GDM1 (cell line): ENCODE results near the gene PIP4K2A.
"Not testable (repeated sequence)": the region's sequence is repeated elsewhere in the genome, so short reads cannot be mapped to it uniquely, and the experiment has no call there.

ENCODE experiments used
- DNase-seq: peaks from one replicate; lab custom pipeline; 2025; lab: John Stamatoyannopoulos, UW

Gene PIP4K2A

DNA sequence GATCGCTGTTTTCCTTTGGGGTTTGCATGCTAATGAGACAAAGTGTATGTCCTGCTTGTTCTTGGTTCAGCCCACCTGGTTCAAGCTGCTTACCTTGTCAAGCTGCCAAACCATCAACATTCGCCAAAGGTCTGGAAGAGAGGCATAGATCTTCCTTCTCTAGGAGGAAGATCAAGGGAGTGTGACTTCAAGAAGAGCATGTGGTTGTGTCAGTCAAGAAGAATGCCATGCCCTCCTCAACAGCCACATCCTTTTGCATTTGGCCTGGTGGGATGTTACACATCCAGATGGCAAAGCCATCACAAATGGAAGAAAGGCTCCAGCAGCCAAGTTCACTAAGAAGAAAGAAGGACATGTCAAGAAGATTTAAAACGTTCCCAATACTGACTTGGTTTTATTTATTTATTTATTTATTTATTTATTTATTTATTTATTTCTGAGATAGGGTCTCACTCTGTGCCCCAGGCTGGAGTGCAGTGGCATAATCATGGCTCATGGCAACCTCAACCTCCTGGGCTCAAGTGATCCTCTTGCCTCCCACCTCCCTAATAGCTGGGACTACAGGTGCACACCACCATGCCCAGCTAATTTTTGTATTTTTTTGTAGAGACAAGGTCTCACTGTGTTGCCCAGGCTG is 5.1 kb upstream of the PIP4K2A start:
- no peak for DNase-seq

DNA sequence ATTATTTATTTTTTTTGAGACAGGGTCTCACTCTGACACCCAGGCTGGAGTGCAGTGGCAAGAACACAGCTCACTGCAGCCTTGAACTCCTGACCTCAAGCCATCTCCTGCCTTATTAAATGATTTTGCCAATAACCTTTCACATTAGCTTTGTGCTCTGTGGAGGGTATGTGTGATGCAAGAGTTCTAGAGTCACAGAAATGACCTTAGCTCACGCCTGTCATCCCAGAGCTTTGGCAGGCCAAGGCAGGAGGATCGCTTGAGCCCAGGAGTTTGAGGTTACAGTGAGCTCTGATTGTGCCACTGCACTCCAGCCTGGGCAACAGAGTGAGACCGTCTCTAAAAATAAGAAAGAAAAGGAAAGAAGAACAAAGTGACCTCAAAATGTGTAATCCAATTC is 4.3 kb upstream of the PIP4K2A start:
- not testable (repeated sequence) for DNase-seq

DNA sequence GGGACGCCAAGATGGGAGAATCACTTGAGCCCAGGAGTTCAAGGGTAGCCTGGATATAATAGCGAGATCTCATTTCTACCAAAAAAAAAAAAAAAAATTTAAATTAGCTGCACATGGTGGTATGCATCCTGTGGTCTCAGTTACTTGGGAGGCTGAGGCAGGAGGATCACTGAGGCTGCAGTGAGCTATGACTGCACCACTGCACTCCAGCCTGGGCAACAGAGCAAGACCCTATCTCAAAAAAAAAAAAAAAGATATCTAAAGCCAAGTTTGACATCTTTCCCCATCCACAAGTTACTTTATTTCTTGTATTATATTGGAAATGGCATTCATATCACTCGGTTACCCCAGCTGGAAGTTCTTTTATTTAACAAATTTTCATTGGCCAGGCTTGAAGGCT is 3.4 kb upstream of the PIP4K2A start:
- DNase-seq = no peak

DNA sequence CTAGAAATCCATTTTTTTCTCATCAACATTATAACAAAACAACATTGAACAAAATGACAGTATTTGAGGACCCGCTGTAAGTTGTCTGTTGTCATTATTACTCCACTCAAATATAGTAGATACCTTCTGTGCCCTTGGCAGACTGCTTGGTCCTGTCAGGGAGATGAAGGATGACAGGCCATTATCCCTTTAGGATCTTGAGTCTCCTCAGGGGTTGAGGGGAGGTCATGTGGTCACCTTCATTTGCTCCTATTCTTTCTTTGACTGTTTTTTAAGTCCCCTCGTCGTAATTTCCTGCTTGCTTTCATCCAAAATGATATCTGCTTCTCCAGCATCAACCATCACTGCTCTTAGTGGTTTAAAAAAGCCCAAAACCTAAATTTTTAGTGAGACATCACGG is 2.6 kb upstream of the PIP4K2A start:
- DNase-seq = no peak

DNA sequence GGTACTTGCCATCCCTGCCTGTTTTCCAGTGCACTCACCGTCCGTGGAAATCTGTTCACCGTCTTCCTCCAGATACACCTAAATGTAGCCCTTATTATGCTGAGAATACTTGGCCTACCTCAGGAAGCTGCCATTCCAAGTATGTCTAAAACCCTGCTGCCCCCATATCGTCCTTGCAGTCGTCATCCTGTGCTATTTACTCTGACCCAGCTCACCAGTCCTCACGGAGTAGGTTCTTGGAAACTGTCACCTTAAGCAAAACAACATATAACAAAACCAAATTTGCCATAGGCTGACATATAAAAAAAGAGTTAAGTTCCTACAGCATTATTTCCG is 880 bp upstream of the PIP4K2A start:
- no peak for DNase-seq

DNA sequence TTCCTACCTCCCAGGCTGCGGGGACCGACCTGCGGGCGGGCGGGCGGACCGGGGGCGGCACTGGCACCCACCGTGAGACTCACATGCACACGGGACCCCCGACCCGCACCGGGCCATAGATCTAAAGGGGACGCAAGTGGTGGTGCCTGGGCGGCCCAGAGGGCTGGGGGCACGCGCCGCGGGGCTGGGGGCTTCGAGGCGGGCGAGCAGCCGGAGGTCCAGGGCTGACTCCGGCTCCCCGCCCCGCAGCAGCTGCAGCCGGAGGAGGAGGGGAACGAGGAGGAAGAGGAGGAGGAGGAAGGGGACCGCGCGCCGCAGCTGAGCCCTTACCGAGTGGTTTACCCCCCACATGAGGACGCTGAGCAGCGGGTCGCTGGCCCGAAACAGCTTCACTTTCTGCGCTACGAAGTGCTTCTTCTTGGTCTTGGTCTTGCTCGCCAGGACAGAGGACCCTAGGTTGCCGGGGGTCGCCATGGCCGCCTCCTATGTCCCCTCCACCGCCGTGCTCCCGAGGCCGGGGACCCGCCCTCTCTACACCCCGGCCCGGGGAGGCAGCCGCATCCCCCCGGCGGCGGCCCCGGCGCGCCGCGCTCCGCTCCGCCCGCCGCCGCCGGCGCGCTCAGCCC is 412 bp downstream of the PIP4K2A start:
- DNase-seq = no peak

DNA sequence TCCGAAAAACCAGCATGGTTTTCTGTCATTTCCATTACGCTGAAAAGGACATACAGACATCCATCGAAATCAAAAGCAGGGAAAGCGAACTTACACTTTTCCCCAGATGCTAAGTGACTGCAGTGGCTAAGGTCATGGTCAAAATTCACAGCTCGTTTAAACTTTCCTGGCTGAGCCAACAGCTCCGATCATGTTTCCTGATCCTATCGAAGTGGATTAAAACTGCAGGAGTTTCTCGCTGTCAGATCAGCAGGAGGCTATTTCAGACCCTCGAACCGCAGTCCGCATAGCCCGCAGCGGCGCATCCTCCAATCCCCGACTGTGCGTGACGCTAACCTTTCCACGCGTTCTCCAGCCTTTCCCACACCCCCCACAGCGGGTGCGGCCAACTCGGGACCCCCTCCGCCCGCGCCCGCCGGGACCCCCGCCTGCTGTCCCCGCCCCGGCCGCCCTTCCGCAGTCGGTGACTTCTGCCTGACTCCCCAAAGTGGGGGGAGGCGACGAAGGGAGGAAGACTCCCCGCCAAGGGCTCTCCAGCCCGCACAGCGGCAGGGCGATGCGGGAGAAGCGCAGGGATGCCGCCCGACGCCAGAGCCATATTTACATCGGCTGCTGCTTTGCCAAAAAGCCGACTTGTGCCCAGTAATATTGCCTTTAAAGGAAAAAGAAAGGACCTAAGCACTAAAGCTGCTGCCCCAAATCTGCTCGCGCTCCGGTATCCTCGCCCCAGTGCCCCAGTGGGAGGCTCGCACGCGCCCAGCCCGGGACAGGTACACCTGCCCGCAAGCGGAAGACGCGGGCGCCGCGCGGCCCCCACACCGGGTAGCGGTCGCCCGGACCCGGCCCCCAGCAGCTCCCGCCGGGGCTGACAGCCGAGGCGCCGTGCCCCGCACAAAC is 1.2 kb downstream of the PIP4K2A start:
- DNase-seq = no peak

DNA sequence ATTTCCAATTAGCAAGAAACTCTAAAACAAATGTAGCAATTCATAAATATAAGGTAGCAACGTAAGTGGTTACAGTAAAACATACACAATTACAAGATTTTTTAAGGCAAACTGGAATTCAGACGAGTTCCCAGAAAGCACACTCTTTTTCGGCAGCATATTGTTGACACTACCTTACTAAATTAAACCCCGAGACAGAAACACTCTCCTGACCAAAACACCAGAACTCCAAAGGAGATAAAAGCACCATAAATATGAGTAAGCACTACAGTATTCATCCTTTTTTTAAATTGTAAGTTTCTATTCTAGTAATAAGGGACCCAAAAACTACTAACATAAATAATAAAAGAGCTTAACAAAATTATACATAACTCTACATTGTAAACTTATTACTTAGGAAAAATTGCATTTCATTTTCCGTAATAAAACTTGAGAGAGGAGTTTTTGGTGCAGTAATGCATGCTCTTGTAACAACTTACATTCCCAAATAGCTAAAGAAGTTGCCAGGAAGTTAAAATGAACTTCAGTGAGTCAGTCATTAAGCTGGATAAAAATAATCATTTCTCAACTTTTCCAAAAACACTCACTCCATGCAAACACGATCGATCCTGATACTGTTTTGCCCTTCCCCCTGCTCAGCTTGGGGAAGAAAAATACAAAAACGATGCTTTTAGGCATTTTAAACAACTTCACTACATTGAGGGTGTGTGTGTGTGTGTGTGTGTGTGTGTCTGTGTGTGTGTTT is 2.0 kb downstream of the PIP4K2A start:
- no peak for DNase-seq

DNA sequence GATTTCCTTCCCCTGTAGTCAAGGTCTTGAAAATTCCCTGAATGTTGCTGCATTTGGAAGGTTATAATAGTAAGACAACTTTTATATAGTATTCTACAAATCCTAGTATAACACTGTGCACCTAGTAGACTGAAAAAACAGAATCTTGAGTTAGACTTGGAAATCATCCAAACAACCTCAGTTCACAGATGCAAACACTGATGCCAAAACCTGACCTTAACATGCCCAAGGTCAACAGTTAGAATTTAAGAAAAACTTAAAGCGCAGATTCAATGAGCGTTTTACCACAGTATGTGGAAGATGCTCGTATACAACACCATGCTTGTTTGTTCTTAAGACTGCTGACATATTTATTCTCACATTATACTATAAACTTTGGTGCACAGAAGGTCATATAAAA is 3.0 kb downstream of the PIP4K2A start:
- no peak for DNase-seq

DNA sequence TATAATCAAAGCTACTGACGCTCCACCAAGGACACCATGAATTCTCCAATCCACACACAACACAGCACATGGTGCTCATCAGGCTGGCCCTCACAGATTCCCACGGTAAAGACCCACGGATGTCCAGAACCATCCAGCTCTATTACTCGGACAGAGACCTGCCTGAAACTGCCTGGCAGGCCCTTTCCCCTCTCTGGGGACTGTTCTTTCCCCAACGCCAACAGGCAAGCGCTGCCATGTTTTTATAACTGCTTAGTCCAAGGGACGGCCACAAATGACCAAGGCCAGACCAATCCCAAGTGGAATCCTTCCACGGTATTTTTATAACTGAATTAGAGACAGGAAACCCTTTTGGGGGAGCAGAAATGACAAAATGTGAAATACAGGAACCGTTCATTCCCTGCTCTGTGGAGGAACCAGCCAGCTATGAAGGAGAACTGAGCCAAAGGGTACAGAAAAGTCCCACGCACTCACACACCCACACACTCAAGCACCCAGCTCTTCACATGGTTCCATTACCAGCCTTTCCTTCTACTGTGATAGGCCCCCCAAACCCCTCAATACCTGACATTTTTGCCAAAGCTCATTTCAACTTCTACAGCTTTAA is 4.1 kb downstream of the PIP4K2A start:
- peak; percentile 18 for DNase-seq

DNA sequence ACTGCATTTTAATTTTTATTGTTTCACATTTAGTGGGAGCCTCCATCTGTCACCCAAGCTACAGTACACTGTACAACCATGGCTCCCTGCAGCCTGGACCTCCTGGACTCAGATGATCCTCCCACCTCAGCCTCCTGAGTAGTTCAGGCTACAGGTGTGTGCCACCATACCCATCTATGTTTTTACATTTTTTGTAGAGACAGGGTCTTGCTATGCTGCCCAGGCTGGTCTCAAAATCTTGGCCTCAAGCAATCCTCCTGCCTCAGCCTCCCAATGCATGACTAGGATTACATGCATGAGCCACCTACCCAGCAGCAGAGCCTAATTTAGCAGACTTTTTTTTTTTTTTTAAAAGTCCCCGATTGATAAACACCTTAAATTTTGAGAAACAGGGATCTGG is 5.6 kb downstream of the PIP4K2A start:
- no peak for DNase-seq

DNA sequence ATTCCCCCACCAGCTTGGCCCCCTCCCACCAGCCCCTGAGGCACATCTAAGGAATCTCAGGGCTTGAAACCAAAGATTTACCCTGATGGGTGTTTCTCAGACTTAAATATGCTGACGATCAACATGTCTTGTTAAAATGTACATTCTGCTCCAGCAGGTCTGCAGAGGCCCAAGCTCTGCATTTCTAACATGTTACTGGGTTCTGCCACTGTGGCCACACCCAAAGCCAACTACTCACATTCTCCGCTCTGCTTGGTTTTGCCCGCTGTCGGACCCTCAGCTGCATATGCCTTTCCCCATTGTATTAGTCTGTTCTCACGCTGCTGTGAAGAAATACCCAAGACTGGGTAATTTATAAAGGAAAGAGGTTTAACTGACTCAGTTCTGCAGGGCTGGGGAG is 8.9 kb downstream of the PIP4K2A start:
- DNase-seq = no peak

DNA sequence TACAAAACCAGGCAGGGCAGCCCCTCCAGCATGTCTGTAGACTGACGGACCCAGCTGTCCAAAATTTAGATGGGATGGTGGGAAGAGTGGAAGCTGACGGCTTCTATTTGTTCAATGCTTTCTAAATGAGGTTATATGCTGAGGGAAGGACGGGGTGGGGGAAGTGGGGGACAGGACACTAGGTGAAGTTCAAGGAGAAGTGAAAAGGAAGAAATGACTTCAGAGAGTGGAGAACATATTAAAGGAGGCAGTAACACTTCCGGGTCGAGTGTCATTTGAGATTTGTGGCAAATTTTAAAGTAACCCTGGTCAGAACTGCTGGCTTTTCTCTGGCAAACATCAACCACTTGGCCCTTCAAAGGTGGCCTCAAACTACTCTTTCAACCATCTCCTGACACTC is 9.4 kb downstream of the PIP4K2A start:
- DNase-seq = no peak

DNA sequence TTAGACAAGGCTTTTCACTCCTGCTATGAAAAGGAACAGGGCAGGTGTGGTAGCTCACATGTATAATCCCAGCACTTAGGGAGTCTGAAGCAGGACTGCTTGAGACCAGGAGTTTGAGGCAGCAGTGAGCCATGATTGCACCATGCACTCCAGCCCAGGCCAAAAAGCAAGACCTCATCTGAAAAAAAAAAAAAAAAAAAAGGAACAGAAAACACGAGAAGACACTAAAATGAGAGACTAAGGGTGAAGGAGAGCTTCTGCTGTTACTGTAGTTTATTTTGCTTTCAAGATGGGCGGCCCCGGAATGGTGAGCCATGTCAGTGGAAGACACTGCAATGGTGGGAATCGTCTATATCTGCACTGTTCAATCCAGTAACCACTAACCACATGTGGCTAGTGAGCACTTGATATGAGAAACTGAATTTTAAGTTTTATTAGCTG is 9.9 kb downstream of the PIP4K2A start:
- DNase-seq = no peak

DNA sequence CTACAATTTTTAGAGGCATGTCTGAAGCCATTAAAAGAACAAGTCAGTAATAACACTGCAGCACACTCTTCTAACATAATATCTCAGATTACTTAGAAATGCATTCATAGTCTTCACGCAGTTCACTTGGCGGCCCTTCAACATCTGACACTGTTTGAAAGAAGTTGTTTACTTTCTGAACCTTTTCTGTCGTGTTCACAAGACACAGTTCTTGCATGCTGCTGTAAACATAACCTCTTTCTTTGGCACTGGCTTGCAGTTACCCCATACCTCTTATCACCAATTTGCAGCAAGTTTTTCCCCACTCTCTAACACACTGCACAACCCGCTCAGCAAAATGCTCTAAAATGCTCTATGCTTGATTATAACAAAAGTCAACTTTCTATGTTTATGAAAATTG is 12.0 kb downstream of the PIP4K2A start:
- no peak for DNase-seq

DNA sequence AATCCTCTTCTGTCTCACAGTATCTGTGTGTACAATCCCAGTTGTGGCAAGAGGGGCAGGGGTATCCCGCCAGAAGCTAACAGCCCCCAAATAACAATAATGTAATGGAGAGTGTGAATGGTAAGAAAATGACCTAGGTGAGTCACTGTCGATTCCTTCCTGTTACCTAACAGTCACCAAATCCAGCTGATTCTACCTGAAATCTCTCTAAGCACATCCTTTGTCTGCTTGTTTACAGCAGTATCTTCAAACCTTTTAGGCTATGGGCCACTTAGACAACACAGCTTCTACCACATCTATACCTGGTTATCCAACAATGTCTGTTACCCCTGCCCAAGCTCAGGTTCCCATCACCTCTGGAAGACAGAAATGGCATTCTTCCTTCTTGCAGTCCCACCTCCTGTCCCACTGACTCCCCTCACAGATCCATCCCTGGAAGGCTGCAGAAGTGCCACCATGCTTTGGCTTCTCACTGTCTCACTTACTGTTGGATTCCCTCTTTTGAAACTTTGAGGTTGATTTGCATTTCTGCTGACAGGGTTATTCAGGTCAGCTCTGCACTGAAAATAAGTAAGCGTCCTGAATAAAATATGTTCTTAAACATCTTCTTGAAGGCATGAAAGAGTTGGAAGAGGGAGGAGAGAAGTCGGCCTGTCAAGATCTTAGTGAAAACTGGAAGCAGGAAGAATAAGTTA is 13.1 kb downstream of the PIP4K2A start:
- no peak for DNase-seq

DNA sequence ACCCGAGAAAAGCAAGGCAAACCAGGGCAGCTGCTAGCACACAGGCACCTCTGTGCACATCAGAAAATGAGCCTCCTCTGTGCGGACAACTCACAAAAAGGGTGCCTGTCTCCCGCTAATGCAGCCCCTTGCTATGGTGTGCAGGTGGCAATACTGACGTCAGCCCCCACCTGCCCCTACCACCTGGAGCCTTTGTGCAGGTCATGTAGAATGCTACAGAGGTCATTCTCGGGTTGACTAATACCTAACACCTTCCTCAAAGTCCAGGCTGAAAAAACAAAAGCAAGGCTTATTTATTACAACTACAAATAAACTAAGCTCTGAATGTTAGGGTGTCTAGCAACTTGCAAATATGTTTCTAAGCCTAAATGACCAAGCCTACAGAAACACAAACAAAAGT is 13.9 kb downstream of the PIP4K2A start:
- no peak for DNase-seq

DNA sequence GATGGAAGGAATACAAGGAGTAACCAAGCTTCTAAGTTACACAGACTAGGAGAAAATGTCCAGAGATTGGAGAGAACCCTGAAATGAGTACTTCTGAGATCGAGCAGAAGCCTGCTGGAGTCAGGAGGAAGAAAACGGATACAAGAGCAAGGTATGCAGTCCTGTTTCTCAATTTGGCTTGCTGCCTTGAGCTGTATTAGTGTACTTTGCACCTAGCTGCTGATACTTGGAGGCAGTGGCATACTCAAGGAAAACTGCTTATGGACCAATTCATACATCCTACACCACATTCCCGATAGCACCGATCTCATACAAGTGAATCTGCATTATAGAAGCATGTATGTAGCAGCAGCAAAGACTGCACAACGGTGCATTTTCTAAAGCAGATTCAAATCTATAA is 14.4 kb downstream of the PIP4K2A start:
- DNase-seq = no peak

DNA sequence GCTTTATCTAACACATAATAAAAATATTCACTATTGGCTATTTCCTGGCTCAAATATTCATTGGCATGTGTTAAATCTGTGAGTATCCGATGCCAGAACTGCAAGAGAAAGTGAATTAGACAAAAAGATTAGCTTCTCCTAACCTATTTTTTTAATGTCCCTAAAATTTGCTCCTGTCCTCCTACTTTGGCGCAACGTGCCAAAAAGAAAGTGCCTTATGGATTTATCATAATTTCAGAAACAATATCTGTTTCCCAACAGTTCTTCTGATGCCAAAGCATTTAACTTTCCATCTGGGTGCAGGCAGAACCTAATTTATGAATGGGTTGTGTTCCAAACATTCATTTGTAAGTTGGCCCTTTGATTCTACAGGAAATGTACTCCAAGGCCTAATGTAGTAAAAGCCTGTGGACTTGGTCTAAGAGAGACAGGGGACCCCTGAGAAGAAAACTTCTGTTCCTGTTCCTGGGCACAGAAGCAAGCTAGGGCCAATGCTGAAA is 15.4 kb downstream of the PIP4K2A start:
- DNase-seq = no peak

DNA sequence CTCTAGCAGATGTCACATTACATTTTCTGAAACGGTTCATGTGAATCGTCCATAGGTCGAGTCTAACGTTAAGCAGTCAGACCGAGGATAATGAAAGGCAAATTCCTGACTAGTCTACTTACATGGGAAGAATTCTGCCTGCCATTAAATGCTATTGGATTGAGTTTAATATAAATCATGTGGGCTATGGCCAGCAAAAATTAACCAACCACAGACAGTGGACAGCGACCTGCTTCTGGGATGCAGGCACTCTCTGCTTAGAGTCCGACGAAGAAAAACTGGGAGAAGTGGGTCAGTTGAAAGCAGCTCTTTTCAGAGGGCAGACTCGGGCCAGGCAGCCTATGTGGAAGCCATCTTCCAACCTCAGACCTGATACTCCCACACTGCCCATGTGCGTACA is 16.6 kb downstream of the PIP4K2A start:
- DNase-seq = no peak

DNA sequence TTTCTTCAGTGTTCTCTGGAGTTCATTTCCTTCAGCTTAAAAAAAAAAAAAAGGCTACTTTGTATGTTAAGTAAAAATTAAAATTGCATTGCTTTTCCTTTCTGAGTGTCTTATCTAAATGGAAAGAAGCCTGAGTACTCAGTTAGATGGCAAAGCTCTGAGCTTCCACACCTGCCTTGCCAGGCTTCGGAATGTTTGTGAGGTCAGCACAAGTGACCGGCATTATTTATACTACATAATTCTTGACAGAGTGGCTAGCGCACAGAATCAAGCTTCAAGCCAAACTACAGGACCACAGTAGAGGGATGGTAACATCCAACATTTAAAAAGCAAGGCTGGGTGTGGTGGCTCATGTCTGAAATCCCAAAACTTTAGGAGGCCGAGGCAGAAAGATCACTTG is 17.3 kb downstream of the PIP4K2A start:
- DNase-seq = no peak
